ENCODE measurements around the gene TOMM70.

- TF ChIP-seq POLR2A (IDR thresholded peaks at IDR 0.05; ENCODE audit: insufficient read depth in 1 of 2, low read depth in 2 of 2, low read length in 2 of 2) (no peak), EZH2 (conservative IDR thresholded peaks at IDR 0.05; ENCODE audit: low read depth, low read length) (no peak), SMC3 (IDR thresholded peaks at IDR 0.05; ENCODE audit: low read length) (no peak), E2F1 (CRISPR knock-in tag; IDR thresholded peaks at IDR 0.05) (no peak), CBX2 (IDR thresholded peaks at IDR 0.05; ENCODE audit: low read depth, low read length) (no peak), CBX2 (CRISPR knock-in tag; IDR thresholded peaks at IDR 0.05; ENCODE audit: low read depth) (no peak), CREM (IDR thresholded peaks at IDR 0.05) (no peak), CREM (CRISPR knock-in tag; IDR thresholded peaks at IDR 0.05) (no peak), JUN (CRISPR knock-in tag; IDR thresholded peaks at IDR 0.05) (no peak)
- TF ChIP-seq, protein P1, sequence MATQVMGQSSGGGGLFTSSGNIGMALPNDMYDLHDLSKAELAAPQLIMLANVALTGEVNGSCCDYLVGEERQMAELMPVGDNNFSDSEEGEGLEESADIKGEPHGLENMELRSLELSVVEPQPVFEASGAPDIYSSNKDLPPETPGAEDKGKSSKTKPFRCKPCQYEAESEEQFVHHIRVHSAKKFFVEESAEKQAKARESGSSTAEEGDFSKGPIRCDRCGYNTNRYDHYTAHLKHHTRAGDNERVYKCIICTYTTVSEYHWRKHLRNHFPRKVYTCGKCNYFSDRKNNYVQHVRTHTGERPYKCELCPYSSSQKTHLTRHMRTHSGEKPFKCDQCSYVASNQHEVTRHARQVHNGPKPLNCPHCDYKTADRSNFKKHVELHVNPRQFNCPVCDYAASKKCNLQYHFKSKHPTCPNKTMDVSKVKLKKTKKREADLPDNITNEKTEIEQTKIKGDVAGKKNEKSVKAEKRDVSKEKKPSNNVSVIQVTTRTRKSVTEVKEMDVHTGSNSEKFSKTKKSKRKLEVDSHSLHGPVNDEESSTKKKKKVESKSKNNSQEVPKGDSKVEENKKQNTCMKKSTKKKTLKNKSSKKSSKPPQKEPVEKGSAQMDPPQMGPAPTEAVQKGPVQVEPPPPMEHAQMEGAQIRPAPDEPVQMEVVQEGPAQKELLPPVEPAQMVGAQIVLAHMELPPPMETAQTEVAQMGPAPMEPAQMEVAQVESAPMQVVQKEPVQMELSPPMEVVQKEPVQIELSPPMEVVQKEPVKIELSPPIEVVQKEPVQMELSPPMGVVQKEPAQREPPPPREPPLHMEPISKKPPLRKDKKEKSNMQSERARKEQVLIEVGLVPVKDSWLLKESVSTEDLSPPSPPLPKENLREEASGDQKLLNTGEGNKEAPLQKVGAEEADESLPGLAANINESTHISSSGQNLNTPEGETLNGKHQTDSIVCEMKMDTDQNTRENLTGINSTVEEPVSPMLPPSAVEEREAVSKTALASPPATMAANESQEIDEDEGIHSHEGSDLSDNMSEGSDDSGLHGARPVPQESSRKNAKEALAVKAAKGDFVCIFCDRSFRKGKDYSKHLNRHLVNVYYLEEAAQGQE (IDR thresholded peaks at IDR 0.05; ENCODE audit: borderline replicate concordance in 1 of 2, low read depth in 1 of 2, low read length in 2 of 2) = no peak
- TF ChIP-seq, protein P2, sequence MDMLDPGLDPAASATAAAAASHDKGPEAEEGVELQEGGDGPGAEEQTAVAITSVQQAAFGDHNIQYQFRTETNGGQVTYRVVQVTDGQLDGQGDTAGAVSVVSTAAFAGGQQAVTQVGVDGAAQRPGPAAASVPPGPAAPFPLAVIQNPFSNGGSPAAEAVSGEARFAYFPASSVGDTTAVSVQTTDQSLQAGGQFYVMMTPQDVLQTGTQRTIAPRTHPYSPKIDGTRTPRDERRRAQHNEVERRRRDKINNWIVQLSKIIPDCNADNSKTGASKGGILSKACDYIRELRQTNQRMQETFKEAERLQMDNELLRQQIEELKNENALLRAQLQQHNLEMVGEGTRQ (IDR thresholded peaks at IDR 0.05; ENCODE audit: low read depth, low read length) = no peak
- TF ChIP-seq, protein P2 (CRISPR knock-in tag; IDR thresholded peaks at IDR 0.05; ENCODE audit: borderline replicate concordance) = no peak
Measured at GRCh38 chr3:100339786-100340185, 61.1 kb downstream of the TOMM70 start.
